HG03571 (cell line): ENCODE results near the gene SLC29A1.
A peak's percentile ranks its signal among the peaks of the same experiment; 100 is the strongest.

Experiments
- ATAC-seq: cut with Tn5 transposase; IDR thresholded peaks from one replicate; pipeline ENCODE4 v1.9.1; 2021; ENCODE audit not compliant: unreplicated experiment

Gene SLC29A1

DNA sequence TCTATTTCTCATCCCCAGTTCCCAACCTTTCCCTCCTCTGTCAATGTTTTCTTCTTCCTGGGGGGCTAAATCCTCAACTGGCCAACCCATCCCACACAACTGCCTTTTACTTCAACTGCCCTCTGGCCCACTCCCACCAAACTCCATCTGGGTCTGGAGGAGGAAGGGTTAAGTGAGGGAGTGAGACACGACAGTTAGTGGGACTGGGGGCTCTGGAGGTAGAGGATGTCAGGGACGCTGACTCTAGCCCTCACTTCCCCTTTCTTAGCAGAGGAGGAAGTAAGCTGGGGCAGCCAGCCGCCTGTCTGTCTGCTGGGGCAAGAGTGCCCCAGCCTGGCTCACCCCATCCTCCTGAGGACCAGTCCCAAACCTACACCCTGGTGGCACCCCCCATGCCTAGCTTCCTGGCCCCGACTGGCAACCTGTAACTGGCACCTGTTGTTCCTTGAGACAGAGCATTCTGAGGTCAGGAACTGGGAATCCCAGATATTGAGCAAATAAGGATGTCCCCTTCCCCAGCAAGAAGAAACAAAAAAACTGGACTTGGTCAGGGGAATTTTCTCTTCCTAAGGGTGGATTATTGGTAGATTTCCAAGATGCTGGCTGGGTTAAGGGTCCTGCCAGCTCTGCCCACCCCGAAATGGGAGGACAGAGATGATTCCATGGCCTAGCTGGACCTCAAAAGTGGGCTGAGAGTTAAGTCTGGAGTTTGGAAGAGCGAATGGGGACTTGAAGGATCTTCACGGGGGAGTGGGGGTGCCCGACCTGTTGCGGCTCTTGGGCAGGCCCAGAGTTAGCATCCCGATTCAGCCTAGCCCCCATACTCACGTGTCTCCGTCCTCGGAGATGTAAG, 41.0 kb downstream of the SLC29A1 start:
- ATAC-seq, result peak; percentile 29

DNA sequence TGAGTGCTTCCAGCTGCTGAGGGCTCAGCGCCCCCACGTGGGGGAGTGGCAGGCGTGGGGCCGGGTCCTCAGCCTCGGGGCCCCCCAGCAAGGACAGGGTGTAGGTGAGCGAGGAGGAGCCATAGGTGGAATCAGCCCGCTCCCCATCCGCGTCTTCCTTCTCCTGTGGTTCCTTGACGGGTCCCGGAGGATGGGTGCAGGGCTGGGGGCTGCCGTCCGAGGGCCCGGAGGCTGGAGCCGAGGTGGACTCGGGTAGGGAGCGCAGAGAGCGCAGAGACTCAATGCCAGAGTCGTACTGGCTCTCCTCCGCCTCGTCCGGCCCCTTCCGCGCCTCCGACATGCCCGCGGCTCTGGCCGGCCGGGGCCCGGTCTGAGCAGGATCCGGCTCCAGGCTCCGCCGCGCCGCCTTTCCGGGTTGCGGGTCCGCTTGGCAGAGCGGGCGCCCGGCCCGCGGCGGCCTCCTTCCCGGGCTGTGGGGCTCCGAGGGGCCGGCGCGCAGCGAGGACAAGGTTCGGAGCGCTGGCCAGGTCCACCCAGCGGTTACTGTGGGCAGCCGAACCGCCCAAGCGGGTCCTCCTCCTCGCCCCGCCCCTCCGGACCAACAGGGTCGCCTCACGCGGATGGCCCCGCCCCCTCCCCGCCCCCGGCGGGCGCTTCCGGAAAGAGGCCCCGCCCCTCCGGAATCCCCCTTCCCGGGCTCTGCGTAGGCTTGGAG, 41.8 kb downstream of the SLC29A1 start, which contains the start of gene NFKBIE:
Gene NFKBIE, minus strand, starts transcription at position 545 of the 715 bp plus-strand sequence. Its CDS starts 205 bp downstream, at position 340.
- ATAC-seq, result peak; percentile 34

DNA sequence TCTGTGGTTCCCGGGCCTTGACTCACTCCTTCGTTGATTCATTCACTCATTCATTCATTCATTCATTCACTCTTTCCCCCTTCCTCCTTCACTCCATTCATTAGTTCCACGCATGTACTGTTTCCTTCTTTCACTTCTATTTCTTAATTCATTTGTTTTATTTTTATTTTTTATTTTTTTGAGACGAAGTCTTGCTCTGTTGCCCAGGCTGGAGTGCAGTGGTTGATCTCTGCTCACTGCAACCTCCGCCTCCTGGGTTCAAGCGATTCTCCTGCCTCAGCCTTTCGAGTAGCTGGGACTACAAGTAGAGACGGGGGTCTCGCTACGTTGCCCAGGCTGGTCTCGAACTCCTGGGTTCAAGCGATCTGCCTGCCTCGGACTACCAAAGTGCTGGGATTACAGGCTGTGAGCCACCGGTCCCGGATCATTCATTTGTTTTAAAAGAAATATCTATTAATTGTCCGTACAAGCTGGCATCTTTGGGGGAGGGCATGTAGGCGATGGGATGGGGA, 42.4 kb downstream of the SLC29A1 start:
- no peak for ATAC-seq

DNA sequence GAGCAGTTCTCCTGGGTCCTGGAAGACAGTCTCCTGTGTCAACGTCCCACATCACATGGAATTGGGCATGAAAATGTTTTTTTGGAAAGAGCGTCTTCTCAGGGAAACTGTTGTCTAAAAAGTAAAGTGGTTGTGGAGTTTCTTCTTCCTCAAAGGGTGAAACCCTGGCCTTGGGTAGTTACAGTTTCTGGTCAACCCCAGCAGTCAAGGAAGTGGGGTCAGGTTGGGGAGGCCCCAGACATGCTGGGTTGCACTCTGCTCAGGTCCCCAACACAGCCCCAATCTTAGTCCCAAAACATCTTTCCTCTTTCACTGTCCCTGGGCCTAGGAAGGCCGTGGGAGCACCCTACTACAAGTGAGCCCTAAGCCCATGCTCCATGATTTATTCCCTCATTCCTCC, 43.0 kb downstream of the SLC29A1 start:
- ATAC-seq, result peak; percentile 27

DNA sequence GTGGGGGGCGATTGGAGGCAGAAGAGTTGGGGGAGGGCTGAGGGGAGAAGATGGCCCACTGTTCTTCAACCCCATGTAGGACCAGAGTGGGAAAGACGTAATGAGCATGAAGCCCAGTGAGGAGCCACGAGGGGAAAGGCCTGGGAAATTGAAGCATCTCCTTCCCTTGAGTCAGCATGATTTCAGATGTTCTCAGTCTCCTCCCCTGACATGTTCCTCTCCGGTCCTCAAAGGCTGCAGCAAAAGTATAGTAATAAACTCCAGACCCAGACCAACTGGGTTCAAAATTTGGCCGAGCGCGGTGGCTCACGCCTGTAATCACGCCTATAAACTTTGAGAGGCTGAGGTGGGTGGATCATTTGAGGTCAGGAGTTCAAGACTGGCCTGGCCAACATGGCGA, 43.9 kb downstream of the SLC29A1 start:
- ATAC-seq, result no peak

DNA sequence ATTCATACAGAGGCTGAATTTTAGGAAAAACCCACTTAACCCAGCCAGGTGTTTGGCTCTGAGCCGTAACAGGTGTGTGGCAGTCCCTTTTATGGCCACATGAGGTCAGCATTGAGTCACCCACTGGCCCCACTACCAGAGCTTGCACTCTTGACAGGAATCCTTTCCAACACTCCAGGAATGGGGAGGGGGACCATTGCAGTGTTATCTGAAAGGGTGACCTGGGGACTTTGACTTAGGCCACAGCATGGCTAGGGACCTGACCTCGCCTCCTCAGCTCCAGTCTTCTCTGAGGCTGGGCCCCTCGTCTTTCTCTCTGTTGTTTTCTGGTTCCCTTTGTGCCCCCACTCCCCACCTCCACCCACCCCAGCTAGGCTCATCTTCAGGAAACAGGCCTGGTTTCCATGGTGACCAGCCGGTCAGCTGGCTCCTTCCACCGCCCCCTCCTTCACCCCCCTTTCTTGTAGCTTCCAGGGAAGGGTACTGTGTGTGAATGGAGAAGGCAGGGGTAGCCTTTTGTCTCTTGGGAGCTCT, 44.8 kb downstream of the SLC29A1 start:
- no peak for ATAC-seq

DNA sequence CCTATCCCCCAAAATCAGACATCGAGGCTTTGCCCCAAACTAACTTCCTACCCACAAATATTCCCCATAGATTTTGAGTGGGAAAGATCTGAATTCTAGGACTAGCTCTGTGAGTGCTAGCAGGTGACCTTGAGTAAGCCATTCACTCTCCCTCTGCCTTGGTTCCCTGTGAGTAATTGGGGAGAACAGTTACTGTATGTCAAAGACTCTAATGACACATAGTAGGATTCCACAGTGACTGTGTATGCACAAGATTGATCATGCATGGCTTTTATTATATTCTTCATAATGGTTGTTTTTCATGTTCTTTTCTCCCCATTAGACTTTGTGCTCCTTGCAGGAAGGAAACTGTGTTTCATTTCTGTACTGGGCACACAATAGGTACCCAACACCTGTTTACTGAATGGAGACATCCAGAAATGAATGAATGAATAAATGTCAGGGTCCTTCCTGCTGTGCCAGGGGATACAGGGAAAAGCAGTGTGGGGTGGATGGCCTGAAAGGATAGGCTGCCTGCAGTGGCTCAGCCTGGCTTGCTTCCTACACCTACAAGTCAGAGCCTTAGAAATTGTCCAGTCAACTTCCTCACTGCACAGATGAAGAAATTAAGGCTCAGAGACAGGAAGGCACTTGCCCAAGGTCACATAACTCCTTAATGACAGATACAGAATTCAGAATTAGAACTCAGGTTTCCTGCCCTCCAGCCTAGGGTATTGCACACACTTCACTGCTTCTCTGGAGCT, 46.0 kb downstream of the SLC29A1 start:
- no peak for ATAC-seq

DNA sequence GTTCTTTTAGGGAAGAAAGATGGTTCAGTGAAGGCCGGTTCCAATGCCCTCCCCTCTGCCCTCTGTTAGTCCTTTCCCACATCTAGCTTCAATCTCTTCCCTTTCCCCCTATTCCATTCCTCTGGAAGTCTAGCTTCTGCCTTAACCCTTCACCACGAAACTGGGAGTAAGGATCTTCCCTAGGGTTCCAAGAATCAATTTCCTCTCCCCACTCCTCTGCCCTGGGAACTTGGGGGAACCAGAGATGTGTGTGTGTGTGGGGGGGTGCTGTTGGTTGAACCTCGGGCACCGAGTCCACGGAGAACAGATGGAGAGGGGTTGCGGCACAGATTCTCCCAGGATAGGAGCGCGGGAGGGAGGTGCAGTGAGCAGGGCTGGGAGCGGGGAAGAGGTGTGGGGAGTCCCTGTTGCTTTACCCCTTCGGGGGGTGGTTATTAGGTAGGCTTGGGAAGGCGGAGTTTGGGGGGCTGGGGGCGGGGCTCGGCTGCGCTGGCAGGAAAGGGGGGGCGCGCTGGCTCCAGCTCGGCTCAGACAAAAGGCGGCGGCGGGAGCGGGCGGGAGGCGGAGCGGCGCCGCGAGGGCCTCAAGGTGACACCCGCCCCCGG, 46.6 kb downstream of the SLC29A1 start, which contains the start of gene TMEM151B:
Gene TMEM151B, plus strand, starts transcription at position 530 of the 605 bp plus-strand sequence. CDS start 293 bp downstream, outside the sequence.
- ATAC-seq, result no peak

DNA sequence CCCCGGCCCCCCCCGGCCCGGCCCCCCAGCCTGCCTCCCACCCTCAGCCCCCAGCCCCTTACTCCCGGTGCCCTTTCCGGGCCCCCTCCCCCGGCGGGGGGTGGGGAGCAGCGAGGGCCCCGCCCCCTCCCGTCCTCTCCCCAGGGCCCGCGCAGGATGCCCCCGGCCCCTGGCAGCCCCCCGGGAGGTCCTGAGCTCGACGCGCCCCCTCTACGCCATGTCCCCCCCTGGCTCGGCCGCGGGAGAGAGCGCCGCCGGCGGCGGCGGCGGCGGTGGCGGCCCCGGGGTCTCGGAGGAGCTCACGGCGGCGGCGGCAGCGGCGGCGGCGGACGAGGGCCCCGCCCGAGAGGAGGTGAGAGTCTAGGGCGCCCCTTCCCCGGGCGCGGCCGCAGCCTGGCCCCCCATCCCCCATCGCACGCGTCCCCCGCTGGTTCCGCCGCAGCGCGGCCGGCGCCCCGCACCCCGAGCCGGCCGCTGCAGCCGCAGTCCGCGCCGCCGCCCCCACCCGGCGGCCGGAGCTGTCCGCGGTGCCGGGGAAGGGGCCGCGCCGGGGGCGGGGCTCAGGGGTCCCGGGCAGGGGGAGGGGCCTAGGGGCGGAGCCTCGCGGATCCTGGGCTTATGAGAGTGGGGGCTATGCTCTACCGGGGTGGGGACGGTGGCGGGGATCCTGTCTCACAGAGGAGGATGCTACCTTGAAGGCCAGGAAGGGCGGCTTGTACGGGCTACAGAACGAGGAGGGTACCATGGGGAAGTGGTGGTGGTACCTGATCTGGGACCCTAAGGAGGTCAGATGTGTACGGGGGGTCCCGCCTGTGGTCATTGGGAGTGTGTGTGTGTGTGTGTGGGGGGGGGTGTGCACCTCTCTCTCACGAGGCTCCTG, 47.4 kb downstream of the SLC29A1 start:
- no peak for ATAC-seq

DNA sequence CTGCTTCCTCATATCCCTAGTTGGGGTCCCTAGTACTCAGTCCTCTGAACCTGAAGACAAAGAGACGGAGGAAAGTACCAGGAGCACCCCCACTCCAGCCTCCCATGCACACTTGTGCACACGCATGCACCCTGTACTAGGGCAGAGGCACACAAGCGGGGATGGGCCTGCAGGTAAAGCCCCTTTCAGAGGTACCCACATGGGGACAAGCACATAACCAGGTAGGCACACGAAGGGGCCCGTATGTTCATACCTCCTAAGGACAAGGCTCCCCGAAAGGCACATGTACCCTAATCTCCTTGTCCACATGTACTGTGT, 48.0 kb downstream of the SLC29A1 start:
- no peak for ATAC-seq

DNA sequence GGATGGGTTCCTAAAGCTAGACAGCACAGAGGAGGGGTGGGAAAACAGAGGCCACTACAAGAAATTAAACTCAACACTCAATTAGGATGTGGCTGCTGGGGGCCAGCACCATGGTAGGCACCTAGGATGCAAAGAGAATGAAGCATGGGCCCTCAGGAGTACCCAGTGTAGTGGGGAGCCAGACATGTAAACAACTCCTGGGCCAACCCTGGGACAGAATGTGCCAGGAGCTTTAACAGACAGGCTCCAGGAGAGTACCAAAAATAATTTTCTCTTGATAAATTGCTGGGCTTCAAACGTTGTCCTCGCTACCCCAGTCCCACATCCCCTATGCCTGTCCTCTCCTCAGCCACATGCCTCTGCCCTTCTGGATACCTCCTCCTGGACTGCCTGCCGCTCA, 48.5 kb downstream of the SLC29A1 start:
- ATAC-seq, result no peak

DNA sequence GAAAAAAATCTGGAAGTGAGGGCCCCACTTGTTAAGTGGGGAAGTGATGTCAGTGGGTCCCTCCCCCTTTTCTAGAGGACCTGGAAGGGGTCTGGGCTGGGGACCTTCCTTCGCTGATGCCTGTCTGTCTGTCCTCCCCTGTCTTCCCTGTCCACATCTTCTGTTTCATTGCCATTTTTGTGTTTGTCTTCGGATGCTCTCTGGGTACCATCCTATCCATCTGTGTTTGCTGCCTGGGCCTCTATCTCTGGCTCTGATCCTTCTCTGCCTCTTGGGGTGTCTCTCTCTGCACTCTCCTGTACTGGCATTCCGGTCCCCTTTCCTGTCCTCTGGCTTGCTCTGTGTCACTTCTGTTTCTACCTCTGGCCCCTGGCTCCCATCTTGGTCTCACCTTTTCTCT, 49.1 kb downstream of the SLC29A1 start:
- ATAC-seq, result no peak

DNA sequence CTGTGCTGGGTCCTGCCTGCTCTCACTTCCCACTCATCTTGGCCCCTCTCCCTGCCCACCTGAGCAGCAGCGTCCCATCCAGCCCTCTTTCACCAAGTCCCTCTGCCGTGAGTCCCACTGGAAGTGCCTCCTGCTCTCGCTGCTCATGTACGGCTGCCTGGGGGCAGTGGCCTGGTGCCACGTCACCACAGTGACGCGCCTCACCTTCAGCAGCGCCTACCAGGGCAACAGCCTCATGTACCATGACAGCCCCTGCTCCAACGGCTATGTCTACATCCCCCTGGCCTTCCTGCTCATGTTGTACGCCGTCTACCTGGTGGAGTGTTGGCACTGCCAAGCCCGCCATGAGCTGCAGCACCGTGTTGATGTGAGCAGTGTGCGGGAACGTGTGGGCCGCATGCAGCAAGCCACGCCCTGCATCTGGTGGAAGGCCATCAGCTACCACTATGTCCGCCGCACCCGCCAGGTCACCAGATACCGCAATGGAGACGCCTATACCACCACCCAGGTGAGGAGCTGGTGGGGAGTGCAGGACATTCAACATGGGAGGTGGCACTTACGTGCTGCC, 49.7 kb downstream of the SLC29A1 start:
- ATAC-seq, result no peak

DNA sequence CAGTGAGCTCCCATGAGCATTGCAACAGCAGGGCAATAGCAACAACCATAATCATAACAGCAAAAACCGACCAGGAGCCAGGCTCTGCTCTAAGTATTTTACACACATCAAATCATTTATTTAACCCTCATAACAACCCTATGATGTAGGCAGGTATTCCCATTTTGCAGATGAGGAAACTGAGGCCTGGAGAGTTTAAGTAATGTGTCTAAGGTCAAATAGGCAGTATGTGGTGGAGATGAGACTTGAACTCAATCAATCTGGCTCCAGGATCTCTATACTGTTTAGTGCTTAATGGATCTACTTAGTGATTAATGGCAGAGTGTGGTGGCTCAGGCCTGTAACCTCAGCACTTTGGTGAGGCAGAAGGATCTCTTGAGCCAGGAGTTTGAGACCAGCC, 50.2 kb downstream of the SLC29A1 start:
- no peak for ATAC-seq

DNA sequence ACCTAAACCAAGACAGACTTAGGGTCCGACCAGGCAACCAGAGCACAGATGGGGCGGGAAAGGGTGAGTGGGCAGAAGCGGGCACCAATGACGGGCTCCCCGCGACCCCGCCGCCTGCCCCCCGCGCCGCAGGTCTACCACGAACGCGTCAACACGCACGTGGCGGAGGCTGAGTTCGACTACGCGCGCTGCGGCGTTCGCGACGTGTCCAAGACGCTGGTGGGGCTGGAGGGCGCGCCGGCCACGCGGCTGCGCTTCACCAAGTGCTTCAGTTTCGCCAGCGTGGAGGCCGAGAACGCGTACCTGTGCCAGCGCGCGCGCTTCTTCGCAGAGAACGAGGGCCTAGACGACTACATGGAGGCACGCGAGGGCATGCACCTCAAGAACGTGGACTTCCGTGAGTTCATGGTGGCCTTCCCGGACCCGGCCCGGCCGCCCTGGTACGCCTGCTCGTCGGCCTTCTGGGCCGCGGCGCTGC, 51.9 kb downstream of the SLC29A1 start:
- ATAC-seq, result no peak

DNA sequence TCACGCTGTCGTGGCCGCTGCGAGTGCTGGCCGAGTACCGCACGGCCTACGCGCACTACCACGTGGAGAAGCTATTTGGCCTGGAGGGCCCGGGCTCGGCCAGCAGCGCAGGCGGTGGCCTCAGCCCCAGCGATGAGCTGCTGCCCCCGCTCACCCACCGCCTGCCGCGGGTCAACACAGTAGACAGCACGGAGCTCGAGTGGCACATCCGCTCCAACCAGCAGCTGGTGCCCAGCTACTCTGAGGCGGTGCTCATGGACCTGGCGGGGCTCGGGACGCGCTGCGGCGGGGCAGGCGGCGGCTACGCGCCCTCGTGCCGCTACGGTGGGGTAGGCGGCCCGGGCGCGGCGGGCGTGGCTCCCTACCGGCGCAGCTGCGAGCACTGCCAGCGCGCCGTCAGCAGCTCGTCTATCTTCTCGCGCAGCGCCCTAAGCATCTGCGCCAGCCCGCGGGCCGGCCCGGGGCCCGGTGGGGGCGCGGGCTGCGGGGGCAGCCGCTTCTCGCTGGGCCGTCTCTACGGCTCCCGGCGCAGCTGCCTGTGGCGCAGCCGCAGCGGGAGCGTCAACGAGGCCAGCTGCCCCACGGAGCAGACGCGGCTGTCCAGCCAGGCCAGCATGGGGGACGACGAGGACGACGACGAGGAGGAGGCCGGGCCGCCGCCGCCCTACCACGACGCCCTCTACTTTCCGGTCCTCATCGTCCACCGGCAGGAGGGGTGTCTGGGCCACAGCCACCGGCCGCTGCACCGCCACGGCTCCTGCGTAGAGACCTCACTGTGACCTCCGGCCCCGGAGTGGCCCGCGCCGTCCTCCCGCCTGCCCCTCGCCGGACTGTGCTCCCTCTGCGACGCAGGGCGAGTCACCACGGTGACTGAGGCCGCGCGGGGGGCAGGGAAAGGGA, 52.6 kb downstream of the SLC29A1 start:
- no peak for ATAC-seq

DNA sequence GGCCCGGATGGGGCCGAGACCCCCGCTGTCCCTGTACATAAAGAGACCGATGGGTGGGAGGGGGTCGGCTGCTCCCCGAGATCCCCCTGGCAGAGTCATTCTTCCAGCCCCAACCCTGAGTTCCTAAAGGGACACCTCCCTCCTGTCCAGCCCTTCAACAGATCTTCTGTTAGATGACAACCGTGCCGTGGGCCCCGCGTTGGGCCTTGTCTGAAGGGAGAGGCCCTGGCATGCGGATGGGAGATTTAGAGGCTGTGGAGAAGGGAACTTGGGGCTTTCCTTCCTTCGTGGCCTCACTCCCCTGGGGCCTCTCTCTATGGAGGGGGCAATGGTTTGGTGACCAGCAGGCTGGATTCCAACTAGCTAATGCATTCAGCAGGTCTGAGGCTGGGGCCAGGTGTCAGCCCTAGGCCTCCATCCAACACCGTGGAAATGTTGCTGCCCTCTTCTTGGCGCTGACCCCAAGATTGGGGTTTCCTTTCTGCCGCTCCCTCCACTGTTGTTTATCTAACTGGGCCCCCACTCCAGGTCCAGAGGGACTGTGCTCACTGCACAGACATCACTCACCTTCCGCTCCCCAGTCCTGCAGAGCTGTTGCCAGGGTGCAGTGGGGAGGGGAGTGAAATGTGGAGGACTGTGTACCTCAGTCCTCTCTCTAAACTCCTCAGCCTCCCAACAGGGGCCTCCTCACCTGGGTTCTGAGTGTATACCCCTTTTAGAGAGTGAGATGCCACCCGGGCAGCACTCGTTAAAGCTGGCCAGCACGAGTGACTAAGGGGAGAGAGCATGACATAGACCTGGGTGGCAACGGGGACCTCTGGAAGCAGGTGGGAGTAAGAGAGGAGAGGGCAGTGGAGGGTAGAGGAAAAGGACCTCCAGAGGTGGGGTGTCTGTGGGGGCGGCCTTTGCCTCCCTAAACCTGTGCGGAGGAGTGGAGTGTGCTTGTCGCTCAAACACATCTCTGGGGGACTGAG, 53.6 kb downstream of the SLC29A1 start:
- ATAC-seq, result no peak
